H9 (cell line): ENCODE measurements around the gene RHEBL1. TPM values are rescaled to one million over a fixed set of nuclear protein-coding genes. Genes with fewer than 3 reads are reported as not detected.

Experiments used
- DNase-seq: peaks from one replicate; pipeline ENCODE4 v3.0.0-alpha.2; 2017
- H2AFZ ChIP-seq: one replicate; pipeline ENCODE4 v1.6.1; 2013; ENCODE audit warnings: mild to moderate bottlenecking, low read length, control low read depth, moderate library complexity
- H2AK5ac ChIP-seq: 2 replicates; pipeline ENCODE4 v1.6.1; 2013; ENCODE audit warnings: low read length, control low read depth, mixed read lengths; ENCODE audit not compliant: insufficient read length
- H2BK120ac ChIP-seq: one replicate; pipeline ENCODE4 v1.6.1; 2013; ENCODE audit warnings: low read depth, mild to moderate bottlenecking, low read length, control low read depth, inconsistent platforms; ENCODE audit not compliant: poor library complexity, severe bottlenecking
- H2BK12ac ChIP-seq: 2 replicates; pipeline ENCODE4 v1.6.1; 2013; ENCODE audit warnings: low read length, control low read depth, mixed read lengths, low read depth; ENCODE audit not compliant: insufficient read length
- H2BK15ac ChIP-seq: 2 replicates; pipeline ENCODE4 v1.6.1; 2013; ENCODE audit warnings: low read depth, low read length, control low read depth
- H2BK20ac ChIP-seq: one replicate; pipeline ENCODE4 v1.6.1; 2013; ENCODE audit warnings: low read depth, mild to moderate bottlenecking, low read length, control low read depth, inconsistent platforms; ENCODE audit not compliant: poor library complexity, severe bottlenecking
- H2BK5ac ChIP-seq: 2 replicates; pipeline ENCODE4 v1.6.1; 2013; ENCODE audit warnings: low read length, control low read depth, mixed read lengths; ENCODE audit not compliant: insufficient read length
- H3K14ac ChIP-seq: 2 replicates; pipeline ENCODE4 v1.6.1; 2013; ENCODE audit warnings: low read length, control low read depth; ENCODE audit not compliant: insufficient read depth
- H3K18ac ChIP-seq: 2 replicates; pipeline ENCODE4 v1.6.1; 2013; ENCODE audit warnings: low read depth, mild to moderate bottlenecking, mixed read lengths, low read length, control low read depth; ENCODE audit not compliant: insufficient read length
- H3K23ac ChIP-seq: 2 replicates; pipeline ENCODE4 v1.6.1; 2013; ENCODE audit warnings: low read length, control low read depth, mixed read lengths, low read depth; ENCODE audit not compliant: insufficient read length
- H3K23me2 ChIP-seq: 2 replicates; pipeline ENCODE4 v1.6.1; 2013; ENCODE audit warnings: low read depth, mild to moderate bottlenecking, mixed read lengths, low read length, control low read depth; ENCODE audit not compliant: insufficient read length, poor library complexity, severe bottlenecking
- H3K27ac ChIP-seq: 2 replicates; pipeline ENCODE4 v1.5.1; 2013; ENCODE audit warnings: low read length, control low read depth, mixed read lengths, low read depth; ENCODE audit not compliant: insufficient read length
- H3K27me3 ChIP-seq: 2 replicates; pipeline ENCODE4 v1.6.1; 2013; ENCODE audit warnings: low read length, control low read depth, inconsistent platforms; ENCODE audit not compliant: insufficient read depth
- H3K4ac ChIP-seq: 2 replicates; pipeline ENCODE4 v1.6.1; 2013; ENCODE audit warnings: low read depth, mild to moderate bottlenecking, control low read depth, inconsistent platforms, low read length, moderate library complexity
- H3K4me1 ChIP-seq: 2 replicates; pipeline ENCODE4 v1.6.1; 2013; ENCODE audit warnings: low read length, control low read depth, inconsistent platforms; ENCODE audit not compliant: insufficient read depth
- H3K4me2 ChIP-seq: 2 replicates; pipeline ENCODE4 v1.6.1; 2013; ENCODE audit warnings: low read length, control low read depth, mixed read lengths; ENCODE audit not compliant: insufficient read length, insufficient read depth
- H3K56ac ChIP-seq: 2 replicates; pipeline ENCODE4 v1.6.1; 2013; ENCODE audit warnings: low read depth, mild to moderate bottlenecking, mixed read lengths, low read length, control low read depth; ENCODE audit not compliant: insufficient read length
- H3K79me1 ChIP-seq: 2 replicates; pipeline ENCODE4 v1.6.1; 2013; ENCODE audit warnings: low read depth, mild to moderate bottlenecking, moderate library complexity, low read length, control low read depth, inconsistent platforms; ENCODE audit not compliant: insufficient read depth, poor library complexity, severe bottlenecking
- H3K79me2 ChIP-seq: 2 replicates; pipeline ENCODE4 v1.6.1; 2013; ENCODE audit warnings: low read length, control low read depth, inconsistent platforms; ENCODE audit not compliant: insufficient read depth
- H3K9ac ChIP-seq: 2 replicates; pipeline ENCODE4 v1.6.1; 2013; ENCODE audit warnings: low read length, control low read depth, mixed read lengths; ENCODE audit not compliant: insufficient read length; ENCODE audit errors: extremely low read depth
- H3K9me3 ChIP-seq: one replicate; pipeline ENCODE4 v1.6.1; 2013; ENCODE audit warnings: low read depth, low read length, inconsistent platforms; ENCODE audit not compliant: control insufficient read depth
- H3T11ph ChIP-seq: one replicate; pipeline ENCODE4 v1.6.1; 2013; ENCODE audit warnings: mild to moderate bottlenecking, low read length, control low read depth, inconsistent platforms
- H4K20me1 ChIP-seq: one replicate; pipeline ENCODE4 v1.6.1; 2013; ENCODE audit not compliant: control insufficient read depth, insufficient read length, insufficient read depth
- H4K5ac ChIP-seq: 2 replicates; pipeline ENCODE4 v1.6.1; 2013; ENCODE audit warnings: low read depth, mild to moderate bottlenecking, mixed read lengths, low read length, control low read depth; ENCODE audit not compliant: insufficient read length
- H4K8ac ChIP-seq: replicated peaks from 2 replicates; pipeline ENCODE4 v1.6.1; 2013; ENCODE audit warnings: low read length, control low read depth, mixed read lengths, low read depth; ENCODE audit not compliant: insufficient read length
- H4K91ac ChIP-seq: 2 replicates; pipeline ENCODE4 v1.6.1; 2013; ENCODE audit warnings: low read depth, mild to moderate bottlenecking, moderate library complexity, mixed read lengths, low read length, control low read depth; ENCODE audit not compliant: insufficient read length
- H3K27ac Mint-ChIP-seq, 3 experiments: 2 replicates in 2 of 3; 3 replicates in 1 of 3; pipeline ENCODE4 v1.8.0; 2020 to 2021; ENCODE audit warnings: mixed read lengths in 3 of 3, mild to moderate bottlenecking in 1 of 3, moderate library complexity in 1 of 3
- H3K27me3 Mint-ChIP-seq: 2 replicates; pipeline ENCODE4 v1.8.0; 2021; ENCODE audit warnings: low read depth, mild to moderate bottlenecking, moderate library complexity, mixed read lengths
- H3K36me3 Mint-ChIP-seq, 3 experiments: 2 replicates in 2 of 3; 3 replicates in 1 of 3; pipeline ENCODE4 v1.8.0; 2020 to 2021; ENCODE audit warnings: low read depth in 3 of 3, mixed read lengths in 3 of 3; ENCODE audit not compliant: insufficient read depth in 1 of 3
- H3K4me1 Mint-ChIP-seq, 2 experiments: 2 replicates each; pipeline ENCODE4 v1.8.0; 2020; ENCODE audit warnings: mixed read lengths in 2 of 2
- H3K4me3 Mint-ChIP-seq, 2 experiments: 2 replicates in 1 of 2; 3 replicates in 1 of 2; pipeline ENCODE4 v1.8.0; 2020 to 2021; ENCODE audit warnings: mild to moderate bottlenecking in 2 of 2, mixed read lengths in 2 of 2, moderate library complexity in 1 of 2
- H3K9me3 Mint-ChIP-seq, 2 experiments: 2 replicates in 1 of 2; 3 replicates in 1 of 2; pipeline ENCODE4 v1.8.0; 2020; ENCODE audit warnings: mild to moderate bottlenecking in 2 of 2, mixed read lengths in 2 of 2, moderate library complexity in 1 of 2
- WGBS: extraction: QIAGEN DNeasy Blood & Tissue Kit; methylation state at CpG from one replicate; pipeline ENCODE4 v1.1.7; 2013; ENCODE audit warnings: missing lambda C conversion rate, low lambda C conversion rate, mixed read lengths; ENCODE audit not compliant: insufficient read length; ENCODE audit errors: extremely low coverage; 5-methylcytosine and 5-hydroxymethylcytosine counted together
- total RNA-seq: library from RNA; stranded (reverse); gene quantifications from 2 replicates; pipeline ENCODE4 v1.2.1, GENCODE V29; 2021
- TF ChIP-seq, protein P1 (sequence below): fragments of 200-600 bp; sonication (generic); conservative IDR thresholded peaks from 3 replicates; pipeline ENCODE4 v1.8.0; 2021; ENCODE audit warnings: antibody characterized with exemption, mild to moderate bottlenecking

The RHEBL1 gene
- total RNA-seq, 1 experiment from 2014 or later, result 4.0 TPM

DNA sequence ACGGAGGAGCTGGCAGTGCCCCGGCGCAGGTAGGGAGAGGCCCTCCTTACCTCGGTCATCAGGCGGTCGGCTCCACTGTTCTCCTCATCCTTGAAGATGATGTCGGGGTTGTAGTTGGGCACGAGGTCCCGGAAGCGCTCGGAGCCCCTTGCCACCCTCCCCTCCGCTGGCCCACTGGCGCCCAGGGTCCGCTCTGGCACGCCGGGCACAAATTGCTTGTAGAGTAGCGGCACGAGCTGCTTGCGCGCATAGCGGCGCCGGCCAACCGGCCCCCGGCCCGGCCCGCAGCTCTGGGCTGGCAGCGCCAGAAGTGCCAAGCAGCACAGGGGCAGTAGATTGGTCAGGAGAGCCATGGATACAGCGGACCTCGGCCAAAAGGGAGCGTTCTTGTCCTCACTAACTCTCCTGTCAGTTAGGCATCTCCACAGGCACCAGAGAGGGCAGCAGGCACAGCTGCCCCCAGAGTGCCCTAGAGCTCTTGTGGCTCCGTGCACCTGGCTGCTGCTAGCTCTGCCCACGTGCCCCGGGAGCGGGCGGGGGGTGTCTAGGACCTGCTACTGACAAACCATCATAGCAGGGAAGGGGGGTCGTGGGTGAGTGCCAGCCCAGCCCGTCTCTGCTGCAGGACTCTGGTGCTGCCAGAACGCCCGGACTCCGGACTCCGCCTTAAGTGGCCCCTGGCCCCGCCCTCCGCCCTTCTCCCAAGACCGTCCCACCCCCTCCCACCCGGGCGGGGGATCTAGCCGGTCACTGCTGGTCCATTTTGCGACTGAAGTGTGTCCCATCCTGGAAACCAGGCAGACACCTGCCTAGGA, 24.6 kb upstream of the RHEBL1 start, which contains the start of gene DHH:
Gene DHH, minus strand, starts transcription at position 642 of the 815 bp plus-strand sequence. Its CDS starts 289 bp downstream, at position 353.
- no peak within 1 kb of the TSS for H2BK15ac ChIP-seq
- H3K4me3 Mint-ChIP-seq, result peak within 1 kb of the TSS; percentile 34 to 74
- peaks cover 29 to 51% of the 10 kb centered on the region in 2 experiments for H3K4me1 Mint-ChIP-seq
- H3K79me2 ChIP-seq, result no peaks in the 10 kb centered on the region
- H3K79me1 ChIP-seq, result no peaks in the 10 kb centered on the region
- H2BK120ac ChIP-seq, result no peak within 1 kb of the TSS
- no peak within 1 kb of the TSS for H4K91ac ChIP-seq
- no peak within 1 kb of the TSS for H2BK20ac ChIP-seq
- peaks cover 66% of the 10 kb centered on the region for H3K27me3 Mint-ChIP-seq
- no peak within 1 kb of the TSS for H4K8ac ChIP-seq
- no peak within 1 kb of the TSS for H3K23ac ChIP-seq
- TF ChIP-seq, protein P1, sequence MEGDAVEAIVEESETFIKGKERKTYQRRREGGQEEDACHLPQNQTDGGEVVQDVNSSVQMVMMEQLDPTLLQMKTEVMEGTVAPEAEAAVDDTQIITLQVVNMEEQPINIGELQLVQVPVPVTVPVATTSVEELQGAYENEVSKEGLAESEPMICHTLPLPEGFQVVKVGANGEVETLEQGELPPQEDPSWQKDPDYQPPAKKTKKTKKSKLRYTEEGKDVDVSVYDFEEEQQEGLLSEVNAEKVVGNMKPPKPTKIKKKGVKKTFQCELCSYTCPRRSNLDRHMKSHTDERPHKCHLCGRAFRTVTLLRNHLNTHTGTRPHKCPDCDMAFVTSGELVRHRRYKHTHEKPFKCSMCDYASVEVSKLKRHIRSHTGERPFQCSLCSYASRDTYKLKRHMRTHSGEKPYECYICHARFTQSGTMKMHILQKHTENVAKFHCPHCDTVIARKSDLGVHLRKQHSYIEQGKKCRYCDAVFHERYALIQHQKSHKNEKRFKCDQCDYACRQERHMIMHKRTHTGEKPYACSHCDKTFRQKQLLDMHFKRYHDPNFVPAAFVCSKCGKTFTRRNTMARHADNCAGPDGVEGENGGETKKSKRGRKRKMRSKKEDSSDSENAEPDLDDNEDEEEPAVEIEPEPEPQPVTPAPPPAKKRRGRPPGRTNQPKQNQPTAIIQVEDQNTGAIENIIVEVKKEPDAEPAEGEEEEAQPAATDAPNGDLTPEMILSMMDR, result no peak
- H3K4me1 ChIP-seq, result no peaks in the 10 kb centered on the region
- no peak within 1 kb of the TSS for H3K56ac ChIP-seq
- no peak within 1 kb of the TSS for H3K9ac ChIP-seq
- no peak within 1 kb of the TSS for H3K18ac ChIP-seq
- peaks cover 4% of the 10 kb centered on the region for H4K20me1 ChIP-seq
- H3K27me3 ChIP-seq, result peaks cover 53% of the 10 kb centered on the region
- H3K27ac ChIP-seq, result no peak within 1 kb of the TSS
- H3K9me3 Mint-ChIP-seq, result no peaks in the 10 kb centered on the region; a peak in 1 of 5 replicates
- H3K23me2 ChIP-seq, result peaks cover 12% of the 10 kb centered on the region
- H3T11ph ChIP-seq, result no peak within 1 kb of the TSS
- H4K5ac ChIP-seq, result no peak within 1 kb of the TSS
- DNase-seq, result peak; percentile 80
- no peaks in the 10 kb centered on the region for H3K9me3 ChIP-seq
- no peak within 1 kb of the TSS for H3K27ac Mint-ChIP-seq
- H2AFZ ChIP-seq, result no peak within 1 kb of the TSS
- H3K4me2 ChIP-seq, result peak within 1 kb of the TSS; percentile 79
- no peak within 1 kb of the TSS for H2BK5ac ChIP-seq
- H3K4ac ChIP-seq, result no peak within 1 kb of the TSS
- no peak within 1 kb of the TSS; the same call in 1 of the 2 replicates for H3K14ac ChIP-seq
- WGBS, result no CpG with 5 or more reads among the region's 49 CpGs
- H2BK12ac ChIP-seq, result no peak within 1 kb of the TSS
- no peak within 1 kb of the TSS for H2AK5ac ChIP-seq
- peaks cover 2 to 23% (median 12%) of the 10 kb centered on the region in 3 experiments; a peak in 5 of 7 replicates for H3K36me3 Mint-ChIP-seq
